Measurements from ENCODE around the gene C20orf144. TPM values are rescaled to one million over a fixed set of nuclear protein-coding genes. Genes with fewer than 3 reads are reported as not detected.

The C20orf144 gene
- total and polyA plus RNA-seq, 8 donors: 0.09 to 0.15 (median 0.12) TPM; not detected in 2

Other genes with a start within 250 kb of the C20orf144 start
- 1 to 10 TPM; 4.2 to 8.0 (median 6.1) TPM for gene SNTA1, start 218.6 kb upstream of the C20orf144 start, total RNA-seq
- gene SNTA1, start 218.6 kb upstream of the C20orf144 start, polyA plus RNA-seq: 10 to 100 TPM in 1 of 2 donors, 1 to 10 TPM in 1; 8.3 to 10.9 TPM
- 10 to 100 TPM in 1 of 6 donors, 1 to 10 TPM in 5; 4.7 to 11.6 (median 7.2) TPM for gene CBFA2T2, start 172.2 kb upstream of the C20orf144 start, total RNA-seq
- gene CBFA2T2, start 172.2 kb upstream of the C20orf144 start, polyA plus RNA-seq: 1 to 10 TPM; 7.1 to 8.9 TPM
- 1 to 10 TPM; 2.1 to 3.5 (median 2.7) TPM for gene ACTL10, start 4.6 kb downstream of the C20orf144 start, total RNA-seq
- gene ACTL10, start 4.6 kb downstream of the C20orf144 start, polyA plus RNA-seq: 1 to 10 TPM; 1.6 to 2.2 TPM
- gene NECAB3, start 12.1 kb downstream of the C20orf144 start, total RNA-seq: 10 to 100 TPM; 15.8 to 22.4 (median 18.8) TPM
- 10 to 100 TPM; 29.4 to 40.0 TPM for gene NECAB3, start 12.1 kb downstream of the C20orf144 start, polyA plus RNA-seq
- under 1 TPM; 0.23 to 0.92 (median 0.56) TPM for gene E2F1, start 24.1 kb downstream of the C20orf144 start, total RNA-seq
- under 1 TPM; 0.54 to 0.91 TPM for gene E2F1, start 24.1 kb downstream of the C20orf144 start, polyA plus RNA-seq
- gene PXMP4, start 58.0 kb downstream of the C20orf144 start, total RNA-seq: 1 to 10 TPM; 4.5 to 8.2 (median 5.7) TPM
- 1 to 10 TPM; 2.1 to 3.5 TPM for gene PXMP4, start 58.0 kb downstream of the C20orf144 start, polyA plus RNA-seq
- gene ZNF341, start 69.7 kb downstream of the C20orf144 start, total RNA-seq: 1 to 10 TPM; 1.1 to 2.9 (median 1.4) TPM
- 1 to 10 TPM; 4.2 to 5.7 TPM for gene ZNF341, start 69.7 kb downstream of the C20orf144 start, polyA plus RNA-seq
- gene CHMP4B, start 149.0 kb downstream of the C20orf144 start, total RNA-seq: 10 to 100 TPM; 28.4 to 57.0 (median 37.2) TPM
- gene CHMP4B, start 149.0 kb downstream of the C20orf144 start, polyA plus RNA-seq: 10 to 100 TPM; 44.1 to 66.3 TPM